Activated CD4-positive, alpha-beta T cell treated with anti-CD3 and anti-CD28 coated beads, Interleukin-2, amount 10 ng/mL, durations not matched to agents 24 days and 14 days (primary cell): ENCODE measurements around the gene CFAP221. TPM values are rescaled to one million over a fixed set of nuclear protein-coding genes. Genes with fewer than 3 reads are reported as not detected.

Source experiments
- DNase-seq: peaks from one replicate; pipeline ENCODE4 v3.0.0; 2022
- H3K27ac Mint-ChIP-seq: one replicate; pipeline ENCODE4 v1.8.0; 2022; ENCODE audit warnings: mild to moderate bottlenecking, mixed read lengths
- H3K27me3 Mint-ChIP-seq: one replicate; pipeline ENCODE4 v1.8.0; 2022; ENCODE audit warnings: mixed read lengths
- H3K36me3 Mint-ChIP-seq: one replicate; pipeline ENCODE4 v1.8.0; 2022; ENCODE audit warnings: low read depth, mild to moderate bottlenecking, mixed read lengths
- H3K4me1 Mint-ChIP-seq: one replicate; pipeline ENCODE4 v1.8.0; 2021; ENCODE audit warnings: mixed read lengths
- H3K4me3 Mint-ChIP-seq: one replicate; pipeline ENCODE4 v1.8.0; 2022; ENCODE audit warnings: mild to moderate bottlenecking, moderate library complexity, mixed read lengths
- H3K9me3 Mint-ChIP-seq: one replicate; pipeline ENCODE4 v1.8.0; 2021; ENCODE audit warnings: mixed read lengths
- intact Hi-C: fragments of 100-400 bp; cut with micrococcal nuclease; formaldehyde crosslinking; loops from one replicate; pipeline ENCODE4 v1.15.1; 2023
- total RNA-seq: library from RNA; stranded (reverse); gene quantifications from 2 replicates; pipeline ENCODE4 v1.2.3, GENCODE V29; 2022

CFAP221 gene
- total RNA-seq, 1 donor from 2014 or later = not detected

DNA sequence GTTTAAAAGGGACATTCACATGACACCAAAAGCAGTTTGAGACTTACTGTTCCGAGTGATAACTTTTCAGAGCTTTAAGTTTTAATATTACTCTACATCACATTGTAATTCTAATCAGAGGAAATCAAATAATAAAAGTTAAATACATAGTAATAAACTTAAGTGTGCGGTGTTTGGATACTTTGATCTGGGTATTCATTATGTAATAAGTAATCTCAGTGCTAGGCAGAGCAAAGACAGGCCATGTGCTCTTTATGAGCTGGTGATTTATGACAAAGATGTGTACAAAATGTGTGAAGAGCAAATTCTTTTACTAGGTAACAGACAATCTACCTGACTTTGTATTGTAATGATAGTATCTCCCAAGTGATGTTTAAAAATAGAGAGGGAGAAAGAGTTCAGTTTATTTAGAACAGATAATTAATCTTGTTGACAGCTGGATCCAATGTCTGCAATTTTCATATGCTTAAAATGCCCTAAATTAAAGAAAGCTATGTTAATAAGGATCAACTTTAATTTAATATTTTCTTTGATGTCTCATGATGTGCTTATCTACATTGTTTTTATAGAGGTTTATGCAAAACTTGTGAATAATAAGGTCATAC is 4.4 kb downstream of the CFAP221 start:
- peaks cover 24% of the 10 kb centered on the region for H3K27me3 Mint-ChIP-seq
- H3K4me1 Mint-ChIP-seq = peaks cover 5% of the 10 kb centered on the region
- H3K4me3 Mint-ChIP-seq = no peak overlapping the region
- peaks cover 4% of the 10 kb centered on the region for H3K9me3 Mint-ChIP-seq
- intact Hi-C loops = no loop called here
- H3K27ac Mint-ChIP-seq = no peak overlapping the region
- DNase-seq = no peak
- peaks cover 2% of the 10 kb centered on the region for H3K36me3 Mint-ChIP-seq

DNA sequence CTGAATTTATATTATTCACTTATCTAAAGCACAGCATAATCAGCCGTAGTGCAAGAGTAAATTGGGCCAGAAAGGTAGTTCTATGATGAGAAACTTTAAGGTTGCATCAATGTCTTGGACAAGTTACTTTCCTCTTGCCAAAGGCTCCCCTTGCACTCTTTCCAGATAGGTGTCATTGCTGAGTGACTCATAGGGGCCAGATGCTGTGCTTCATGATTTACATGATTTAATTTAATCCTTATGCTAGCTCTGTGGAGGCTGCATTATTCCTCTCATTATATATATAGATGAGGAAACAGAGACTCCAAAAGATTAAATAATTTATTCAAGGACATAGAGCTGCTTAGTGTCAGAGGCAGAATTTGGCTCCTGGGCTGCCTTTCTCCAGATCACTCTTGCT is 5.0 kb downstream of the CFAP221 start:
- peaks cover 20% of the 10 kb centered on the region for H3K27me3 Mint-ChIP-seq
- H3K4me1 Mint-ChIP-seq = peaks cover 2% of the 10 kb centered on the region
- intact Hi-C loops = no loop called here
- H3K9me3 Mint-ChIP-seq = peaks cover 4% of the 10 kb centered on the region
- no peak overlapping the region for H3K27ac Mint-ChIP-seq
- no peak overlapping the region for H3K4me3 Mint-ChIP-seq
- H3K36me3 Mint-ChIP-seq = peaks cover 2% of the 10 kb centered on the region
- no peak for DNase-seq

DNA sequence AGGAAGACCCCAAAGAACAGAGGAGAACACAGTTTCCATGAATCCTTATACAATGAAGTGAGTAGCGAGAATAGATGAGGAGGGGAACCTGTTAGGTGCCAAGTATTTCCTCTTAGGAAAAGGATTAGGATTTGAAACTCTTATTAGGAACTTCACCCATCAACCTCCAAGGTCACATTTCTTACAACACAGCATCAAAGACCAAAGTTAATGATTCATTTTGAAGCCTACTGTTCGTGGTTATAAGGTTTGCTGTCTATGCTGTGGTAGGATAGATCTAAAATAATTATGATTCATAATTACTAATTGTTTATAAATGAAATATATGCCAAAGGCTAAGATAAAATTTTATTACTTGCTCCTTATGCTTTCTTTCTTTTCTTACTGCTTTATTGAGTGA is 6.1 kb downstream of the CFAP221 start:
- Mint-ChIP-seq H3K36me3 (no peaks in the 10 kb centered on the region), H3K27ac (no peak overlapping the region), H3K9me3 (no peaks in the 10 kb centered on the region), H3K27me3 (peaks cover 16% of the 10 kb centered on the region), H3K4me3 (no peak overlapping the region), H3K4me1 (no peaks in the 10 kb centered on the region)
- DNase-seq = no peak
- intact Hi-C loops = no loop called here

DNA sequence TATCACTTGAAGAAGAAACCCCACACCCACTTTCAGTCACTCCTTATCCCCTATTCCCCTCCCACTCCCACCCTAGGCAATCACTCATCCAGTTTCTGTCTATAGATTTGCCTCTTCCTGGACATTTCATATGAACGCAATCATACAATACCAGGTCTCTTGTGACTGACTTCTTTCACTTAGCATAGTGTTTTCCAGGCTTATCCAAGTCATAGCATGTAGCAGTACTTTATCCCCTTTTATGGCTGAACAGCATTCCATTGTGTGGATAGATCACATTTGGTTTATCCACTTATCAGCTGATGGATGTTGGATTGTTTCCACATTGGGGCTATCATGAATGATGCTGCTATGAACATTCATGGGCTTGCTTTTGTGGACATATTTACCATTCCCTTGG is 6.6 kb downstream of the CFAP221 start:
- peaks cover 13% of the 10 kb centered on the region for H3K27me3 Mint-ChIP-seq
- intact Hi-C loops = no loop called here
- H3K4me1 Mint-ChIP-seq = no peaks in the 10 kb centered on the region
- H3K27ac Mint-ChIP-seq = no peak overlapping the region
- H3K9me3 Mint-ChIP-seq = no peaks in the 10 kb centered on the region
- H3K4me3 Mint-ChIP-seq = no peak overlapping the region
- no peaks in the 10 kb centered on the region for H3K36me3 Mint-ChIP-seq
- no peak for DNase-seq

DNA sequence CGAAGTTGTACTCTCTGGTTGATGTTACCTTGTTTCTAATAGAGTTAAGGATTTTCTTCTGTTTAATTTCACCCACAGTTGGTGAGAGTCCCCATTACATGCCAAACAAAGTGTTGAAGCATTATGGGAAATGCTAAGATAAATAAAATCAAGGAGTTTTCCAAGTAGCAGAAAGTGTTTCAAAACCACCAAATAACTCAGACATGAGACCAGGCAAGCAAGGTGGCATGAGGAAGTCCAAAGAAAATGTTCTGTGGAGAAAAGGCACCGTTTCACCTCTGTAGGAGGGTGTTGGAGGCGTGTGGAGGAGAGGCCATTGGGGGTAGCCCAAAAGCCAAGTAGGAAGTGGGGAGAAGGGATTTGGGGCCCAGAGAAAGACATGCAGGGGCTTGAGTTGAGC is 8.7 kb downstream of the CFAP221 start:
- no peaks in the 10 kb centered on the region for H3K36me3 Mint-ChIP-seq
- H3K4me1 Mint-ChIP-seq = no peaks in the 10 kb centered on the region
- H3K27me3 Mint-ChIP-seq = peaks cover 7% of the 10 kb centered on the region
- H3K9me3 Mint-ChIP-seq = no peaks in the 10 kb centered on the region
- intact Hi-C loops = no loop called here
- H3K4me3 Mint-ChIP-seq = no peak overlapping the region
- no peak overlapping the region for H3K27ac Mint-ChIP-seq
- peak; percentile 40 for DNase-seq

DNA sequence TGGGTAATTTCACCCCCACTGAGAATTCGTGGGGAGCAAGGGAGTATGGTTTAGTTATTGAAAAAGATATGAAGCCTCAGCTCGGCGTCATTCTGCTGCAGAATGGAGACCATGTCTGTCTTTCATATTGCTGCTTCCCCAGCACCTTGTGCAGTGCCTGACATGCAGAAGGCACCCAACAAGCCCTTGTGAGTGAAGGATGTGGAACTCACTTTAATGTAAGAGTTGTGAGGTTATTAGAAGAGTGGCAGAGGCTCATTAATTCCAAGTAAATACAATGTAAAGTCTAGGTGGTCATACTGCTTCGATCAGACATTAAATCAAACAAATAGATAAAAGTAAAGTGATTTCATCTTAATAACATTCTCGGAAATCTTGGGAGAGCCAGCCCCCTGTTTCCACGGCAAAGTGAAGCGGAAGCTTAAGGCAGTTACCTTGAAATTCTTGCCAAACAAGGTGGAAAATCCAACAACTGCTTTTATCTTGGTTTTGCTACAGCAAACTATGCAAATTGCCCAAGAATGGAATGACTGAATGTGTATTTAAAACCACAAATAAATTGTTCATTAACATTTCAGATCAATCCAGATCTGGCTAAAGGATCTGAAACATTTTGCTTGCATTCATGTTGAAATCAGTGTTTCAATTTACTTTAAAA is 9.6 kb downstream of the CFAP221 start:
- Mint-ChIP-seq H3K4me1 (no peaks in the 10 kb centered on the region), H3K27ac (no peak overlapping the region), H3K36me3 (no peaks in the 10 kb centered on the region), H3K9me3 (no peaks in the 10 kb centered on the region), H3K27me3 (peaks cover 7% of the 10 kb centered on the region), H3K4me3 (no peak overlapping the region)
- intact Hi-C loops = no loop called here
- DNase-seq = peak; percentile 47

DNA sequence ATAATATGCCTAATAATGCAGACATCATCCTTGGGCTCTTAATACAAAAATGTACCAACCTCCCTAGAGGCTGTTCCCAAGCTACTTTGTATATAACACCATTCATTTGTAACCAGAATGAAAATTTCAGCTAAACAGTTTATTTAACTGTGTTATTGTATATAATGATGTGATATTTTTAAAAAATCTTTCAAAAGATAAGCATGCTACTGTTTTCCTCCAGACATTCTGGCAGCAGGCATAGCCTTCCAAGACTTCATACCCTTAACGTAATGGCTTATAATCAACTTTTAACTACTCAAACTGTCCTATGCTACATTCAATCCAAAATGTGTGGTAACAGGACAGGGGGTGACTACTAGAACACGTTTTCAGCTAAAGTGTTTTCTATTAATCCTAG is 21.2 kb downstream of the CFAP221 start:
- Mint-ChIP-seq H3K4me1 (no peaks in the 10 kb centered on the region), H3K27me3 (peaks cover 13% of the 10 kb centered on the region), H3K27ac (no peak overlapping the region), H3K4me3 (no peak overlapping the region), H3K36me3 (no peaks in the 10 kb centered on the region), H3K9me3 (no peaks in the 10 kb centered on the region)
- intact Hi-C loops = no loop called here
- DNase-seq = no peak

DNA sequence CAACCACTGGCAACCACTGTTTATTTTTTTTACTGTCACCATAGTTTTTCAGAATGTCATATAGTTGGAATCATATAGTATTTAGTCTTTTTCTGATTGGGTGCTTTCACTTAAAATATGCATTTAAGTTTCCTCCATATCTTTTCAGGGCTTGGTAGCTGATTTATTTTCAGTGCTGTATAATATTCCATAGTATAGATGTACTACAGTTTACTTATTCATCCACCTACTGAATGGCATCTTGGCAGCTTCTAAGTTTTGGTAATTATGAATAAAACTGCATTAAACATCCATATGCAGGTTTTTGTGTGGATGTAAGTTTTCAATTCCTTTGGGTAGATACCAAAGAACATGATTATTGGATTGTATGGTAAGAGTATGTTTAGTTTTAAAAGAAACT is 23.0 kb downstream of the CFAP221 start:
- Mint-ChIP-seq H3K4me1 (no peaks in the 10 kb centered on the region), H3K27me3 (peaks cover 14% of the 10 kb centered on the region), H3K36me3 (no peaks in the 10 kb centered on the region), H3K4me3 (no peak overlapping the region), H3K27ac (no peak overlapping the region), H3K9me3 (no peaks in the 10 kb centered on the region)
- intact Hi-C loops = no loop called here
- DNase-seq = no peak

DNA sequence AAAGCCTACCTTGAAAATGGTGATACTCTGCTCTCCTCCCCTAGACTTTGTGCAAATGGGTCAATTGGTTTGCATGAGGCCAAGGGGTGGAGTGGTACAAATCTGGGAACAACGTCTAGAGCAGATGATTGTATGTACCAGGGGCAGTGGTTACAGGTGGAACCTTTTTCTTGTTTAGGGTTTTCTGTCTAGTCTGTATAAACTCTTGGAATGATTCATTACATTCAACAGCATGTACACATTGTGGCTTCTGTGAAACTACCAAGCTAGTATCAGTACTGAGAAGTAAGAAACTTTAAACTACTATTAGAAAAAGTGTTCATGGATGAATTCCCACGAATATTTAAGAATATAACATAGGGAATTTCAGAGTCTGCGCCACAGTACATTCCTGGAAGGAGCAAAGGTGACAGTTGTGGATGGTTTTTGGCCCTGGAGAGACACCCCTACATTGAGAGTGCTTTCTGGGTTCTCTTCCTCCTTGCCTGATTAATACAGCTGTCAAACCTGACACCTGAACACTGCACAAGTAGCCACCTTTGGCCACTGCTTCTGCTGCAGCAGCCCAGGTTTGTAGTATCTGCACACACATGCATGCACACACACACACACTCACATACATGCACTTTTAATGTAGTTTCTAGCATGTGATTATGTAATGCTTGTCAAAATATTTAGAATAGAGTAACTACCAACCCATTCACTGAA is 30.0 kb downstream of the CFAP221 start:
- H3K9me3 Mint-ChIP-seq = no peaks in the 10 kb centered on the region
- no peak for DNase-seq
- H3K4me3 Mint-ChIP-seq = no peak overlapping the region
- intact Hi-C loops = no loop called here
- H3K27ac Mint-ChIP-seq = no peak overlapping the region
- H3K27me3 Mint-ChIP-seq = peaks cover 22% of the 10 kb centered on the region
- no peaks in the 10 kb centered on the region for H3K36me3 Mint-ChIP-seq
- no peaks in the 10 kb centered on the region for H3K4me1 Mint-ChIP-seq

DNA sequence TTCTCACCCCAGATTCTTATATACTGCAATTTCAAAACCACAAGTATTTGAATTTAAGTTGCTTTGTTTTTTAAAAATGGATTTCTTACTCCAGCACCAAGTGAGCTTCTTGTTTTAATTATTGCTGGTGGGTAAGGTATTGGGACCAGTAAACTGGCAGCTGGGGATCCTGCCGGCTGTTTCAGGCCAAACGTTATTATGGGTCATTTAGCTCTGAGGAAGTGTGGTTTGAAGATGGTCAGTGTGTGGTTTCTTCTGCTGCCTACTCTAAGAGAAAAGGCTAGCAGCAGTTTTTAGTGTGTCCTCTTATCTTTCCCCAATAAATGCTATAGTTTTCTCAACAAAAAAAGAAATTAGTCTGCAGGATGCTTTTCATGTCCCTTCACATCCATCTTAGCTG is 30.6 kb downstream of the CFAP221 start:
- no peak for DNase-seq
- Mint-ChIP-seq H3K27ac (no peak overlapping the region), H3K9me3 (no peaks in the 10 kb centered on the region), H3K4me1 (no peaks in the 10 kb centered on the region), H3K4me3 (no peak overlapping the region), H3K27me3 (peaks cover 17% of the 10 kb centered on the region), H3K36me3 (no peaks in the 10 kb centered on the region)
- intact Hi-C loops = no loop called here

DNA sequence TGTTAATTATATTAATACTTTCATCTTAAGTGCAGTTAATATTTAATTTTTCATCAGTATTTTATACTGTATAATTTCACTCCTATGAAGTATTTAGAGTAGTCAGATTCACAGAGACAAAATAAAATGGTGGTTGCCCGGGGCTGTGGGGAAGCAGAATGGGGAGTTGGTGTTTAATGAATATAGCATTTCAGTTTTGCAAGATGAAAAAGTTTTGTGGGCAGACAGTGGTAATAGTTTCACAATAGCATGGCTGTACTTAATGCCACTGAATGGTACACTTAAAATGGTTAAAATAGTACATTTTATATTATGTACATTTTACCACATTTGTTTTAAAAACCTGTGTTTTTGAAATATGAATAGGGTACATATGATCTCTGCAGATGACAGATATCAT is 31.2 kb downstream of the CFAP221 start:
- H3K27me3 Mint-ChIP-seq = peaks cover 16% of the 10 kb centered on the region
- no peaks in the 10 kb centered on the region for H3K9me3 Mint-ChIP-seq
- H3K27ac Mint-ChIP-seq = no peak overlapping the region
- H3K36me3 Mint-ChIP-seq = no peaks in the 10 kb centered on the region
- no peak for DNase-seq
- no peak overlapping the region for H3K4me3 Mint-ChIP-seq
- H3K4me1 Mint-ChIP-seq = no peaks in the 10 kb centered on the region
- intact Hi-C loops = no loop called here

DNA sequence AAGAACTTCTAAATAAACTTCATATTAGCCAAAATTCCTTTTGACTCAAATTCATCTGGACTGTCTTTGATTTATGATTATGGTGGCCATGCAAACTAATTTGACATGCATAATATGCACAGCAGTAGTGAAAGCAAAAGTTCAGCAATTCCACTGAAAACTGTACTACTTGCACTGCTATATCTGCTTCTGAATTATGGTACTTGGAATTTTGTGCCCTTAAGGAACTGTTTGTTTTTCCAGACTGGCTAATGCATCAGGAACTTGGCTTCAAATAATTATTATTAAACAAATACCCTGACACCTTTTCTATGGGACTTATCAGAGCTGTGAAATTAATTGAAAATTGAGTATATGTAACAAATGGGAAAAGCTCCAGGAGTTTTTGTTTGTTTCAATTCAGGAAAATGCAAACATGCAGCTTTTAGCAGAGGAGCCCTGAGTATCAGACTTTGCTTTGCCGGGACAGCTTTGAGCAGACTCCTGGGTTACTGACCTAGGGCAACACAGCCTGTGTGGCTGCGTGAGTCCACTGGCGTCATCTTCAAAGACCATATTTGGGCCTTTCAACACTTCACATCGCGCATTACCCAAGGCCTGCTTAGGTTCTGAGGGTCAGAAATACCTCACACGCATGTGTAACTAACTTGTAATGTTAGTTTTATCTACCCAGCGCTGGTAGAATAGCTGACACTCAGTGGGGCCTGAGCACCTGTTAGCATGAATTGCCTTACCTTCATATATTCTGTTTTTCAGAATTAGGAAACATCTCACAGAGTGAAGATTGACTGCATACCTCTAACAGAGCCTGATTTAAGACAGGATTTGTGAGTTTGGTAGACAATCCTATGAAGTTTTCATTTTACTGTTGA is 35.4 kb downstream of the CFAP221 start:
- no peak for DNase-seq
- H3K9me3 Mint-ChIP-seq = no peaks in the 10 kb centered on the region
- H3K4me3 Mint-ChIP-seq = no peak overlapping the region
- no peaks in the 10 kb centered on the region for H3K4me1 Mint-ChIP-seq
- intact Hi-C loops = no loop called here
- H3K27ac Mint-ChIP-seq = no peak overlapping the region
- peaks cover 19% of the 10 kb centered on the region for H3K27me3 Mint-ChIP-seq
- H3K36me3 Mint-ChIP-seq = no peaks in the 10 kb centered on the region

DNA sequence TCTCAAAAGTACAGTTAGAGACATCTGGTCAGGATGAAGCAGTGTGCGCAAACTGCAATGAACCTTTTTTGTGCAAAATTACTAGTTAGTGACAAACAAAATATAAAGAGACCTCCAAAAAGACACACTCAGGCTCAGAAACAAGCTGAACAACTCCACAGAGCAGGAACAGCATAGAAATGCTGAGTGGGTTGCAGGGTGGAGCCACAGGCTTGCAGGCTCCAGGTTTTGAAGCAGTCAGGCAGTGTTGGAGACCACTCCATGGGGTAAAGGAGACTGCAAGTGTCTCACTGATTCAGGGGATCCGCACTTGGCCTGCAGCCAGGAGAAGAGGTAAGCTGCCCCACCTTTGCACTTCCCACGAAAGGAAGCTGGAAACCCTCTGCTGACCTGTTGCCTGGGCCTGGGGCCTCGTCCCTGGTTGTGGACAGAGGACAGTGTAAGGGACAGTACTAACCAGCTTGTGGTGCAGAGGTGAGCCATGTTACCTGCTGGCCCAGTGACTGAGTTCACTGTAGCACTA is 36.4 kb downstream of the CFAP221 start:
- DNase-seq = no peak
- H3K4me1 Mint-ChIP-seq = no peaks in the 10 kb centered on the region
- intact Hi-C loops = no loop called here

DNA sequence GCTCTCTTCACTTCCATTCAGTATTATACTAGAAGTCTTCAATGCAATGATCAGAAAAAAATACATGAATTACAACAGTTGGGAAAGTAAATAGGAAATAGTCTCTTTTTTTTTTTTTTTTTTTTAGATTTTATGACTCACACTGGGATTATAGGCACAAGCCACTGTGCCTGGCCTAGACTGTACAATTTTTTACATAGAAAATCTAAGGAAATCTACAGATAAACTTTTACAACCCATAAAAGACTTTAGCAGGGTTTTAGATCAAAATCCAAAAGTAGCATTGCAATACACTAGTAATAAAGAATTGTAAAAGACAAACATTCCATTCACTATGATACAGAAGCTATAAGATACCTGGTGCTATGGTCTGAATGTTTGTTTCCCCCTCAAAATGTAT is 39.0 kb downstream of the CFAP221 start:
- H3K4me1 Mint-ChIP-seq = no peaks in the 10 kb centered on the region
- peaks cover 5% of the 10 kb centered on the region for H3K27me3 Mint-ChIP-seq
- no peak for DNase-seq
- H3K4me3 Mint-ChIP-seq = no peak overlapping the region
- no peaks in the 10 kb centered on the region for H3K36me3 Mint-ChIP-seq
- H3K9me3 Mint-ChIP-seq = no peaks in the 10 kb centered on the region
- no peak overlapping the region for H3K27ac Mint-ChIP-seq
- intact Hi-C loops = no loop called here

More for the DNA sequence above, 36.4 kb downstream of the CFAP221 start:
- Mint-ChIP-seq H3K27me3 (peaks cover 16% of the 10 kb centered on the region), H3K9me3 (no peaks in the 10 kb centered on the region), H3K4me3 (no peak overlapping the region), H3K27ac (no peak overlapping the region), H3K36me3 (no peaks in the 10 kb centered on the region)
